ENCODE results near the gene RNF103.
"Not testable (repeated sequence)": the region's sequence is repeated elsewhere in the genome, so short reads cannot be mapped to it uniquely, and the experiment has no call there.

RNF103 gene, protein sequence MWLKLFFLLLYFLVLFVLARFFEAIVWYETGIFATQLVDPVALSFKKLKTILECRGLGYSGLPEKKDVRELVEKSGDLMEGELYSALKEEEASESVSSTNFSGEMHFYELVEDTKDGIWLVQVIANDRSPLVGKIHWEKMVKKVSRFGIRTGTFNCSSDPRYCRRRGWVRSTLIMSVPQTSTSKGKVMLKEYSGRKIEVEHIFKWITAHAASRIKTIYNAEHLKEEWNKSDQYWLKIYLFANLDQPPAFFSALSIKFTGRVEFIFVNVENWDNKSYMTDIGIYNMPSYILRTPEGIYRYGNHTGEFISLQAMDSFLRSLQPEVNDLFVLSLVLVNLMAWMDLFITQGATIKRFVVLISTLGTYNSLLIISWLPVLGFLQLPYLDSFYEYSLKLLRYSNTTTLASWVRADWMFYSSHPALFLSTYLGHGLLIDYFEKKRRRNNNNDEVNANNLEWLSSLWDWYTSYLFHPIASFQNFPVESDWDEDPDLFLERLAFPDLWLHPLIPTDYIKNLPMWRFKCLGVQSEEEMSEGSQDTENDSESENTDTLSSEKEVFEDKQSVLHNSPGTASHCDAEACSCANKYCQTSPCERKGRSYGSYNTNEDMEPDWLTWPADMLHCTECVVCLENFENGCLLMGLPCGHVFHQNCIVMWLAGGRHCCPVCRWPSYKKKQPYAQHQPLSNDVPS

DNA sequence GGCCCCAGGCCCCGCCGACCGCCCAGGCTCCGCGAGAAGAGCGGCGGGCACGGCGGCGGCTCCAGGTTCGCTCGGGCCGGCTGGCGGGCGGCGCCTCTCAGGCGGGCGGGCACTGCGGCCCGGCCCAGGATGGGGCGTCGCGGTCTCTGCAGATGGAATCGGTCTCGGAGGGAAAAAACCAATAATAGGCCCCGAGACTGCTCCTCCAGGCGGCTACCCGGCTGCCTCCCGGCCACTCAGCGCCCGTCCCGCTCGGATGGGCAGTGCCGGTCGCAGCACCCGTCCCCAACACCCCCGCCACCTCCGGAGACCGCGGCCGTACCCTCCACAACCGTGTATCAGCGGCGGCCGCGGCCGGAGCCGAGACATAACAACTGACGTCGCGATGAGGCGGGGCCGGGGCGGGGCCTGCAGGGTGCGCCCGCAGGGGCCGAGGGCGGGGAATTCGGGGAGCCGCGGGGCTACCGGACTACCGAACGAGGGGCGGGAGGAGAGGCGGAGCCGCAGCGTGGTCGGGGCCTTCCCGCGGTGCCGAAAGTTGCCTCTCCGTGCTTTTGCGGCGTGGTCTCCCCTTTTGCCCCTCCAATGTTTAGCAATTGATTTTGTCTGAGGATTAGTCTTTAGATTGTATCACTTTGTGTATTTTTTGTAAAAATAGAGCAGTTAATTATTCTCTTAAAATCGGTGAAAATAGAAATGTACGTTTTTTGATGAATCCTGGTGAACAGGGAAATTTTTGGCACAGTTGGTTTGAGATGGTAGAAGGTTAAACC lies at the start of gene RNF103:
Gene RNF103, minus strand, starts transcription at position 372 of the 773 bp plus-strand sequence. CDS start 979 bp downstream, outside the sequence.
- DNase-seq (ENCODE audit: low read depth, low spot score), result peak; percentile 40

DNA sequence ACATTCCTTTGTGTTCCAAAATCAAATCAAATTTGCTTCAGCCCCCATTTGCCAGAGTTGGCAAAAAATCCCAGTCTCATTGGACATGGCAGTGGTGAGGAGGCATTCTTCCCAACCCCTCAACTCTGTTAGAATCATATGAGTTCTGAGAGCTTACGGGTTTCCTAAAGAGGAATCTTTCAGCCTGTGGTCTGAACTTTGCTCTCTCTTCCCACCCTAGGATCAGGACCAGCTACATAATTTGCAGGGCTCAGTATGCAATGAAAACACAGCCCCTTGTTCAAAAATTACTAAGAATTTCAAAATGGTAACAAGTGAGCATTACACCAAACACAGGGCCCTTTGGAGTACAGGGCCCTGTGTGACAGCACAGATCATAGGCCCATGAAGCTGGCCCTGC lies 49.3 kb upstream of the RNF103 start:
- DNase-seq (ENCODE audit: low read depth, low spot score), result no peak

DNA sequence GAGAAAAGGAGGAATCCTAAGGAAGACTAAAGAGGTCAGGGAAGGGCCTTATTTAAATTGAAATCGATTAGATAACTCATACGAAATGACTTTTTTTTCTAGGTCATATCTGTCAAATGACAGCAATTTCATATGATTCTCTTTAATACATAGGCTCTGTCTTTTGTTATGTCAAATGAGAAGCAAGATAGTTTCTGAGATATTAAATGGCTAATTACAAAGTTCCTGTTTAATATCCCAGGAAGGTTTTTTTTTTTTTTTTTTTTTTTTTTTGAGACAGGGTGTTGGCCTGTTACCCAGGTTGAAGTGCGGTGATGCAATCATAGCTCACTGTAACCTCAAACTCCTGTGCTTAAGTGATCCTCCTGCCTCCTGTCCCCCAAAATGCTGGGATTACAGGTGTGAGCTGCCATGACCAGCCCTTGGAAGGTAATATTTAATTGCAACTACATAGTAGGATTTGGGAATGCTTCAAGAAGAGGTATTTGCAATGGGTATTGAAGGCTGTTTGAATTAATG lies 48.4 kb upstream of the RNF103 start:
- DNase-seq (ENCODE audit: low read depth, low spot score), result no peak

DNA sequence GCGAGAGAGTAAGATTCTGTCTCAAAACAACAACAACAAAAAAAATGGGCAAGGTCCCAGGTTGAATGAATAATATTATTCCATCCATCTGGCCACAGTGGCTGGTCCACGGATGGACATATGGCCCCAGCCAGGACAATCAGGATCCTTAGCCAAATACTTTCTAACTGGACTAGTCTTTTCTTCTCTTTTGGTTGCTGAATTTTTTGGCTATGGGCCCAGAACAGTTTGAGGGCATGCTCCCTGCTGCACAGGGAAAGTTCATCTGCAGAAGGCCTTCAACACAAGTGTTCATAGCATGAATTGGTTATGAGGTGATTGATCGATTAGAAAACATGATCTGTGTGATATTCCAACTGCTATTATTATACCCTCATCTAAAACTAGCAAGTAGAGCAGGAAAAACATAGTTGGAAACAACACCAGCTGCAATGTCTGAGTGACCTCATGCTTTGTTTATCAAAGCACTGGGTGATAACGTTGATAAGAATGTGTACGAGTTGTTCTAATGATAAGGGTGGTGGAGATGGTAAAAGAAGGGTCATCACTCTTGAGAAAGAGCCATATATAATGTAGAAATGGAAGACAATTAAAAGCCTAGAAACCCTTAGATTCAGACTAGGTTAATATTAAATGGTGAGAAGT lies 47.8 kb upstream of the RNF103 start:
- no peak for DNase-seq (ENCODE audit: low read depth, low spot score)

DNA sequence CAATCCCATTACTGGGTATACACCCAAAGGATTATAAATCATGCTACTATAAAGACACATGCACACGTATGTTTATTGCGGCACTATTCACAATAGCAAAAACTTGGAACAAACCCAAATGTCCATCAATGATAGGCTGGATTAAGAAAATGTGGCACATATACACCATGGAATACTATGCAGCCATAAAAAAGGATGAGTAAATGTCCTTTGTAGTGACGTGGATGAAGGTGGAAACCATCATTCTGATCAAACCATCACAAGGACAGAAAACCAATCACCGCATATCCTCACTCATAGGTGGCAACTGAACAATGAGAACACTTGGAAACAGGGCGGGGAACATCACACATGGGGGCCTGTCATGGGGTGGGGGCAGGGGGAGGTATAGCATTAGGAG lies 45.7 kb upstream of the RNF103 start:
- DNase-seq (ENCODE audit: low read depth, low spot score), result not testable (repeated sequence)

DNA sequence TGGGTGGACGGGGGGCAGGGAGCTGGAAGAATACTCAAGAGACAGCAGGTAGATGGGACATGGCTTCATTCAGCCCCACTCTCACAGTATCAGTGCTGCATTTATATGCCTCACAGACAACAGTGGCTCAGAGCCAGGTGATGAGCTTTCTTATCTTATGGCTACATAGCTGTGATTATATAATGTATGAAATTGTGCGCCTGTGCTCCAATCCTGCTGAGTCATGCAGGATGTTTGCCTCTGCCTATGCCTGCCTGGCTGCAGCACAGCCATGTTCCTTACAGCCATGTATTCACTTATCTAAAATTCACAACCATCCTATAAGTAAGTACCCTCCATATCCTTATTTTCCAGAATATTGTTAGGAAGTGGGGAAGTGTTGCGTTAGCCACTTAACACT lies 37.7 kb upstream of the RNF103 start:
- no peak for DNase-seq (ENCODE audit: low read depth, low spot score)

DNA sequence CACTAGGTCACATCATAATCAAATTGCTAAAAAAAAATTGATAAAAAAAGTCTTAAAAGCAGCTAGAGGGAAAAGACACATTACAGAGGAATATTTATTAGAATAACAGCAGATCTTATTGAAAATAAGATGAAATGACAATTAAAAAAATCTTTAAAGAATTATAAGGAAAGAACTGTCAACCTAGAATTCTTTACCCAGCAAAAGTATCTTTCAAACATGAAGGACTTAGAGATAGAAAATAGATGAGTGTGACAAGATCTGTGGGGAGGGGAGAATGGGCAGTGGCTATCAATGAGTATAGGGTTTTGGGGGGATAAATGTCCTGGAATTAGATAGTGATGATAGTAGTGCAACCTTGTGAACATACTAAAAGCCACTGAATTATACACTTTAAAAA lies 26.5 kb upstream of the RNF103 start:
- no peak for DNase-seq (ENCODE audit: low read depth, low spot score)

DNA sequence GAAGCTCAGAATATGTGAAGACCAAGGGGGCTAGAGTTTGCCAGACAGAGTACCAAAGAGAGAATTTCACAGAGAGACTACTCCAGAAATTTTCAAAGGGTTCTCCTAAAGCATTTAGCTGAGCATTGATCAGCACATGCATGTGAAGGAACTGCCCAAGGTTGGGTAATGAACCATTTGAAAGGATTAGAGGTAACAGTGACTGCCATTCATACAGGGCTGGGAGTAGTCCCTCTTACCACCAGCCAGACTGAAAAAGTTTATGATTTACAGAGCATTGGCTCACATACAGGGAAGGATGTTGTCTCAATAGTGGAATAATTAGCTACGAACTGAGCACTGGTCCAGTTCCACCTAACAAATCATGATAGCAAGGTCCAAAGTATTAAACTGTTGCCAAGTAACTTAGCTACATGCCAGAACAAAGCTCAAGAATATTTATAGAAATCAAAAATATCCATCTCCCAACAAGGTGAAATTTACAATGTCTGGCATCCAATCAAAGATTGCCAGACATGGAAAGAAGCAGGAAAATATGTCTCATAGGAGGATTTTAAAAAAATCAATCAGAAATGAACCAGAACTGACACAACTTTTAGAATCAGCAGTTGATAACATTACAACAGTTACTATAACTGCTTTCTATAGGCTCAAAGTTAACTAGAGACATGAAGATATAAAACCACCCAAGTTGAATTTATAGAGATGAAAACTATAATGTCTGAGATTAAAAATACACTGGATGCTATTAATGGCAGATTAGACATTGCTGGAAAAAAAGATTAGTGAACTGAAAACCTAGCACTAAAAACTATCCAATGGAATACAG lies 25.7 kb upstream of the RNF103 start:
- DNase-seq (ENCODE audit: low read depth, low spot score), result no peak

DNA sequence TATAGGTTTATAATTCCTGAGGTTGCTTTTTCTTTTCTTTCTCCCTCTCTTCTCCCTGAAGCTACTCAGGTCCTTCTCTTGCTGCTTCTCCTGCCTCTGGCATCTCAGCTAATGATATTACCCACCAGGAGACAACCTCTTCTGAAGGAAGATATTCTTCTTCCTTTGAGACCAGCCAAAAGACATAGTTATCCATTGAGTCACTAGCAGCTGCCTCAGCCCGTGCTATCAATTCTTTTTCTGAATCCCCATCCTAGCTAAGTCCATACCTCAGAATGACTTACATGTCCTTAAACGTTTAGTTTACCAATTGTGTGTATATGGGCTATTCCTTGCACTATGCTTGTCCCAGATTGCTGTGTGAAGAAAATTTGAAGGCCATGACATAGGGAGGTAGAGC lies 25.0 kb upstream of the RNF103 start:
- no peak for DNase-seq (ENCODE audit: low read depth, low spot score)

DNA sequence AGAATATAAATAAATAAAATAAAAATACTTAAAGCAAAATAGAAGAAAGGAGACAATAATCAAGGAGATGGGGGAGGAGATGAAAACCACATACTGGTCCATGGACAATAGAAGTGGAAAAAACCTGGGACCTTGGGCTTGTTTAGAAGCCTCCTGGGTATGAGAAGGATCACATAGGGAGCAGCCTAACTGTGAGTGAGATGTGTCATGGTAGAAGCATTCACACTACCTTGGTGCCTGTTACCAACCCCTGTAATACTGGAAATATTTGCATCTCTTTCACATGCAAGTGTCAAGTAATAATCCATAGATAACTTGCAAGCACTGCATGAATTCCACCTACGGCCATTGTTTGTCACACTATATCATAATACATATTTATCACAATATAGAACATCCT lies 23.2 kb upstream of the RNF103 start:
- no peak for DNase-seq (ENCODE audit: low read depth, low spot score)

DNA sequence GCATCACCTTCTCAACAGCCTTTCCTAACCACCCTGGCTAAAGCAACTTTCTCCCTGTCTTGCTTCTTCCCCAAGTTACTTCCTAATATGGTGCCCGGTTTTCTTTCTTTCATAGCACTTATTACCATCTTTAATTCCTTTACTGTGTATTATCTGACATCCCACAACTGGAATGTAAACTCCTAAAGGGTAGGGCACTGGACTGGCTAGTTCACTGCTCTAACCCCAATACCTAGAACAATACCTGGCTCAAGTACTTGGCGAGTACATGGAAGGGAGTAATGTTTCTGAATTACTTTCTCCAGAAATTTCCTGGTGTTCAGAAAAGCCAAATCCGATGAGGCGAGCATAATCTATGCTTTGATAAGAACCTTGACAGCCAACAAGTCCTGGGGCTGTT lies 22.7 kb upstream of the RNF103 start:
- DNase-seq (ENCODE audit: low read depth, low spot score), result no peak

DNA sequence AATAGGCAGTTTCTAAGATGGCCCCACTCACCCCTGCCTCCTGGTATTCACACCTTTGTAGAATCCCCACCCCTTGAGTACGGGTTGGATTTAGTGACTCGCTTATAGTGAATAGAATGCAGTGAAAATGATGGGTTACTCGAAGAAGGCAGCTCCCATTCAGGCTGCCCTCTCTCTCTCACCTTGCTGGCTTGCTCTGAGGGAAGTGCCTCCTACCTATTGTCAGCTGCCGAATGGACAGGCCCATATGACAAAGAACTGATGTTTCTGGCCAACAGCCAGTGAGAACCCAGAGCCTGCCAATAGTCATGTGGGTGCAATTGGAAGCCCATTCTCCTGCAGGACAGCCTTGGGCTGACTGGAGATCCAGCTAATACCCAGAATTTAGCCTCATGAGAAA lies 22.1 kb upstream of the RNF103 start:
- DNase-seq (ENCODE audit: low read depth, low spot score), result no peak

DNA sequence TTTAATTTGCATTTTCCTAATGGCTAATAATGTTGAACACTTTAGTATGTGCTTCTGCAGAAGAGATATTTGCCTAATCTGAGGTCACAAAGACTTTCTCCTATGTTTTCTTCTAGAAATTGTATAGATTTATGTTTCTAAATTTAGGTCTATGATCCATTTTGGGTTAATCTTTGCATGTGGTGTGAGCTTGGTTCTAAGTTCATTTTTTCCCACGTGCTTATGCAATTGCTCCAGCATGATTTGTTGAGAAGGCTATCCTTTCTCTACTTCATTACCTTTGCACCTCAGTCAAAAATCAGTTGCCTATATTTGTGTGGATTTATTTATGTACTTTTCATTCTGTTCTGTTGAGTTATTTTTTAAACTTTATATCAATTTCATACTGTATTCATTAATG lies 15.0 kb upstream of the RNF103 start:
- no peak for DNase-seq (ENCODE audit: low read depth, low spot score)

DNA sequence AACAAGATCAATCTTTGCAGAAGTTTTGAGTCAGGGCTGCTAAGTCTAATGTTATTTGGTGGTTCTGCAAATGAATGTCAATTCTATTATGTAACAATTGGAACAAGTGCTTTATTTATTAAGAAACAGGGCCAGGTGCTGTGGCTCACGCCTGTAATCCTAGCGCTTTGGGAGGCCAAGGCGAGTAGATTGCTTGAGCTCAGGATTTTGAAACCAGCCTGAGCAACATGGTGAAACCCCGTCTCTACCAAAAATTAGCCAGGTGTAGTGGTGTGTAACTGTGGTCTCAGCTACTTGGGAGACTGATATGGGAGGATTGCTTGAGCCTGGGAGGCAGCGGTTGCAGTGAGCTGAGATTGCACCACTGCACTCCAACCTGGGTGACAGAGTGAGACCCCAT lies 13.2 kb upstream of the RNF103 start:
- DNase-seq (ENCODE audit: low read depth, low spot score), result no peak

DNA sequence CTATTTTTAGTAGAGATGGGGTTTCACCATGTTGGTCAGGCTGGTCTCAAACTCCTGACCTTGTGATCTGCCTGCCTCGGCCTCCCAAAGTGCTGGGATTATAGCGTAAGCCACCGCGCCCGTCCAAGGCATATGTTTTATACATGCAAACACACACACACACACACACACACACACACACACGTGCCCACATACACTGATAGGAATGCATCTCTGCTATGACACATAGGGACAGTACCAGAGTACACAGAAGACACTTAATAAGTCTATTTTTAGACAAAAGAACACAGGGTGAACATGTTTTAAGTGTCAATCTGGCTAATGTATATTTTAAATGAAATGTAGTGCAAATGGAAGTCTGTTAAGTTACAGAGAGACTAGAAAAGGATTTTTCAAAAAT lies 10.7 kb upstream of the RNF103 start:
- no peak for DNase-seq (ENCODE audit: low read depth, low spot score)

DNA sequence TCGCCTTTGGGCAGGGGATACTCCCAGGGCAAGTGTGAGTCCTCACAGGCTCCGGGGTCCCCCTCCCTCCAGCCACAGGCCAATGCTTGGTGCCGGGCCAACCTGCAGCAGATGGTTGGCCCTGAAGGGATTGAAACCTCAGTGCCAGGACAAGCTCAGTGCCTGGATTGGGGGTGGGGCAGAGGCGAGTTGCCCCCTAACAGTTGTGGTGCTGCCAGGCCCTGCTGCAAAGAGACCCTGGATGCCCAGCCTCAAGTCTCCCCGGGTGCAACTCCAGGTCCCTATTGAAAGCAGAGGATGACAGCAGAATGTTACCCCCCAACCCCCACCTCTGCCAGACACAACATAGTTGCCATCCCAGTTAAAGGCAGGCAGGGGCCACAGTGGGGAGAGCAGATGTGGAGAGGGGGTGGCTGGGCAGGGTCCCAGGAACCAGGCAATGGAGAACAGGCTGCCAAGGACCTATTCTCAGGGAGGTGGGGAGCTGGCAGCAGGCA lies 9.5 kb upstream of the RNF103 start:
- DNase-seq (ENCODE audit: low read depth, low spot score), result no peak

DNA sequence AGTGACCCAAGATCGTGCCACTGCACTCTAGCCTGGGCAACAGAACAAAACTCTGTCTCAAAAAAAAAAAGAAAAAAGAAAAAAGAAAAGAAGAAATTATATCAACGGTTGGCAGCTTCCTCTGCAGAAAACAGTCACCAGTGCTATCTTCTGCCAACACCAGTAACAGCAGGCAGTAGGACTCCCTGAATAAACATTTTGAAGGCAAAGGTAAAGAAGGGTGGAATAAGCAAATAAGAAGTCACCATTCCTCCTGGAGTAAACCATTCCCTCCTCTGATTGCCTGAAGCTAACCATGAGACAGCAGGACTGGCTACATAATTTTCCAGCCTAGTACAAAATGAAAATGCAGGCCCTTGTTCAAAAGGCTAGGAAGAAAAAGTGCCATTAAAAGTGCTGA lies 9.0 kb upstream of the RNF103 start:
- no peak for DNase-seq (ENCODE audit: low read depth, low spot score)

DNA sequence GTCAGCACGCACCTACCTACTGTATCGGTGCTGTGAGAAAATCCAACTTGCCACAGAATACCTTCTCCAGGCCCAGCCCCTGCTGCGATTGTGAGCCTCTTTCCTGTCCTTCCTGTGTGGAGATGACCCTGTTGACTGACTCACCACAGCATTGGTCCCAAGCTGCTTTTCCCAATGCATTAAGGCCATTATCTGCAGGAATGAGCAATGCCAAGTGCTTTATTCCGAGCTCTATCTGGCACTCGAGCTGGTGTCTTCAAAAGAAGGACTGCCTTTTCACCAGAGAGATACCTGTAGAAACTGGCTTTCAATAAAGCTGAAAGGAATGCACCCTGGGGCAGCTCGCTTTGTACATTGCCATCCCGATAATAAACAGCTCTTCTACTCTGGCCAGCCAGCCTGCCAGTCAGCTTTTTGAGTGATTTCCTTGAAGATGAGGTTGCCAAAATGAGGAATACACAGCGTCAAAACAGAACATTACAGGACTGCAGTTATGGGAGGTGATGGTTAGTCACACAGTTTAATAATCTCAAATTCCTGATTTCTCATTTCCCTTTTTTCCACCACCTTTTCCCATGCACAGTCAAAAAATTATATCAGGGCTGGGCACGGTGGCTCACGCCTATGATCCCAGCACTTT lies 8.3 kb upstream of the RNF103 start:
- no peak for DNase-seq (ENCODE audit: low read depth, low spot score)

DNA sequence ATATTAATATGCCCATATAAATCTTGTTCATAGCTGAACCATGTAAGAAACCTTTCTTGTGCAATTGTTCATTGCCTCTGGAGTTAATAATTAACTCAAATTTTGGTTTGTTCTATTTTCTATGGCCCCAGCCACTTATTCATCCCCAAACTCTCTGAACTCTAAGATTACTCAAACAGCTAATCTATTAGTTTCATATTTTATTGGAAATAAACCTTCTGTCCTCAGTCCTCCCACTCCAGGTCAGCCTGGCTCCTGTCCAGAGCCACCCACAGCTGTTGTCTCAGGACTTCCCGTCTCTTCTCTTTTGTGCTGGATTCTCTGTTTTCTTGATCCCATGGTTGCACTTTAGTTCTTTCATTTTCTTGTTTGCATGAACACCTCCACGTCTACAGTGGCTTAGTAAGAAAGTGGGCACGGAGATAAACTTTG lies 4.4 kb upstream of the RNF103 start:
- no peak for DNase-seq (ENCODE audit: low read depth, low spot score)

DNA sequence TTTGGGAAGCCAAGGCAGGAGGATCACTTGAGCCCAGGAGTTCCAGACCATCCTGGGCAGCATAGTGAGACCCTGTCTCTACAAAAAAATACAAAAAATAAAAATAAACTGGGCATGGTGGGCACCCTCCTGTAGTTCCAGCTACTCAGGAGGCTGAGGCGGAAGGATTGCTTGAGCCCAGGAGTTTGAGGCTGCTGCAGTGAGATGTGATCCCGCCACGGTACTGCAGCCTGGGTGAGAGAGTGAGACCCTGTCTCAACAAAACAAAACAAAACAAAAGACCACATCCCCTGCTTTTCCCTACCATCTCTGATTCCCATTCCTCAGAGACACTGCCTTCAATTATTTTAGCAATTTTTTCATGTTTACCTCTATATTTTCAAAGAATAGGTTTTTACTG lies 3.9 kb upstream of the RNF103 start:
- DNase-seq (ENCODE audit: low read depth, low spot score), result no peak
